Vagina (tissue), 2 donors: Measurements from ENCODE around the gene SLC17A1.

ENCODE experiments used
- POLR2A ChIP-seq, 2 donors: fragments of 450-650 bp; IDR thresholded peaks; one replicate each; pipeline ENCODE4 v1.6.1; 2017; ENCODE audit warnings: antibody characterized with exemption in 2 of 2, mild to moderate bottlenecking in 2 of 2, moderate library complexity in 2 of 2
- TF ChIP-seq, protein P1 (sequence below), 3 experiments: fragments of 450-650 bp in 2 of 3; fragments of 200-600 bp in 1 of 3; sonication (generic) in 1 of 3; IDR thresholded peaks; one replicate each; pipeline ENCODE4 v1.5.1; 2017 to 2019; ENCODE audit warnings: antibody characterized with exemption in 3 of 3, mild to moderate bottlenecking in 2 of 3, moderate library complexity in 2 of 3

DNA sequence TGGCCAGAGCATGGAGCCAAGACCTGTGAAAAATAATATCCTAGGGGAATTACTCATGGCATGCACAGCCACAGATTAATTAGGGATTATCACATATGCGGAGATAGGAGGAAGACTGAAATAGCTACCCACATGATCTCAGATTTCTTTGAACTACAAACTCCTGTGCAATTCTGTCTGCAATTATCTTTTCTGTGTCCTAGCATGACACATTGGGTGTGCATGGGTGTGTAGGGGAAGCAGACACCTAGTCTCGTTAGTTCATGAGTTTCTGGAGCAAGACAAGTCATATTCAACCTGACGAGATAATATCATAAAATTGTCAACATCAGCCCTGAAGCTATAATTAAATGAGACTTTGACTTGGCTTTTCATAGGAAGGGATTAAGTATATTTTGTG, 80.9 kb downstream of the SLC17A1 start:
- no peak for TF ChIP-seq POLR2A (IDR thresholded peaks at IDR 0.05)
- TF ChIP-seq, protein P1, sequence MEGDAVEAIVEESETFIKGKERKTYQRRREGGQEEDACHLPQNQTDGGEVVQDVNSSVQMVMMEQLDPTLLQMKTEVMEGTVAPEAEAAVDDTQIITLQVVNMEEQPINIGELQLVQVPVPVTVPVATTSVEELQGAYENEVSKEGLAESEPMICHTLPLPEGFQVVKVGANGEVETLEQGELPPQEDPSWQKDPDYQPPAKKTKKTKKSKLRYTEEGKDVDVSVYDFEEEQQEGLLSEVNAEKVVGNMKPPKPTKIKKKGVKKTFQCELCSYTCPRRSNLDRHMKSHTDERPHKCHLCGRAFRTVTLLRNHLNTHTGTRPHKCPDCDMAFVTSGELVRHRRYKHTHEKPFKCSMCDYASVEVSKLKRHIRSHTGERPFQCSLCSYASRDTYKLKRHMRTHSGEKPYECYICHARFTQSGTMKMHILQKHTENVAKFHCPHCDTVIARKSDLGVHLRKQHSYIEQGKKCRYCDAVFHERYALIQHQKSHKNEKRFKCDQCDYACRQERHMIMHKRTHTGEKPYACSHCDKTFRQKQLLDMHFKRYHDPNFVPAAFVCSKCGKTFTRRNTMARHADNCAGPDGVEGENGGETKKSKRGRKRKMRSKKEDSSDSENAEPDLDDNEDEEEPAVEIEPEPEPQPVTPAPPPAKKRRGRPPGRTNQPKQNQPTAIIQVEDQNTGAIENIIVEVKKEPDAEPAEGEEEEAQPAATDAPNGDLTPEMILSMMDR (IDR thresholded peaks at IDR 0.05) = no peak
